ENCODE results near the gene UBTF.

The UBTF gene

DNA sequence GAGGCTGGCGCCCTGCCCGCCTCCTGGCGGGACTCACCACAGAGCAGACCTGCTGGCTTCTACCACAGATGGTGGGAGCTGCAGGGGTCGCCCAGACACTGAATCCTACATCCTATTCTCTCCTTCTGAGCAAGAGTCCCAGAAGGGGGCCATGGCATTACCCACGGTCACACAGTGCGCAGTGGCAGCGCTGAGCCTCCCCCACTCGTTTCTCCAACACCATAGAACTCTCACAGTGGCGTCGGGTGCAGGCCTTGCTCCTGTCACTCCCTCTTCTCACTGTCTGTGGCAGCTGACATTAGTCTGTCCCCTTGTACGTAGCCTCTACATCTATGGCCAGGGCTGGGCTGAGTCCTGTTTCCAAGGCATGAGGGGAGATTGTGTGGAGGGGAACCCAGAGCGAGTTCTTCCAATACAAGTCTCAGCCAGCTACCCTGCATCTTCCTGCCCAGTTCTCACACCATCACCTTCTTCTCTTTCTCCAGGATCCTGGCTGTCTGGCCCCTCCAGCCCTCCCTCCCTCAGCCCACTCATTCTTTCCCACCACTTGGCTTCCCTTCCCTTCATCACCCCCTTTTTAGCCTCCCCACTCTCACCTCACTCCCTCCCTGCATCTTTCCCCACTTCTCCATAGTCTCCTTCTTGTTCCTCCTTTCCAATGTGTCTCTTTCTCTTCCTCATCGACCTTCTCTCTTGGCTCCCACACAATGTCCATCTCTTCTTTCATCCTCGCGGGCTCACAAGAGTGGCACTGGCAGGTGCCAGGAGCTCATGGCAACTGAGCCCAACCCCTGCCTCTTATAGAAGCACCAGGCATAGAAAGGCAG is 5.9 kb downstream of the UBTF start:
- no peak for DNase-seq (ENCODE audit: low spot score in 2 of 2)
- Mint-ChIP-seq H3K4me3 (no peak overlapping the region), H3K36me3 (peaks cover 26% of the 10 kb centered on the region), H3K27ac (peak overlapping the region; percentile 87), H3K4me1 (peaks cover 47% of the 10 kb centered on the region), H3K9me3 (no peaks in the 10 kb centered on the region), H3K27me3 (no peaks in the 10 kb centered on the region)
- ATAC-seq (ENCODE audit: low read depth): no peak

- peaks cover 32% of the 10 kb centered on the region for H3K36me3 Mint-ChIP-seq
- no peaks in the 10 kb centered on the region for H3K27me3 Mint-ChIP-seq
- H3K27ac Mint-ChIP-seq: peak overlapping the region; percentile 87
- ATAC-seq (ENCODE audit: low read depth) (no peak), DNase-seq (ENCODE audit: low spot score in 2 of 2) (no peak)
- H3K4me1 Mint-ChIP-seq: peaks cover 52% of the 10 kb centered on the region
- H3K9me3 Mint-ChIP-seq: no peaks in the 10 kb centered on the region
- H3K4me3 Mint-ChIP-seq: no peak overlapping the region
Measured at GRCh38 chr17:44212507-44213402, 6.7 kb downstream of the UBTF start.

DNA sequence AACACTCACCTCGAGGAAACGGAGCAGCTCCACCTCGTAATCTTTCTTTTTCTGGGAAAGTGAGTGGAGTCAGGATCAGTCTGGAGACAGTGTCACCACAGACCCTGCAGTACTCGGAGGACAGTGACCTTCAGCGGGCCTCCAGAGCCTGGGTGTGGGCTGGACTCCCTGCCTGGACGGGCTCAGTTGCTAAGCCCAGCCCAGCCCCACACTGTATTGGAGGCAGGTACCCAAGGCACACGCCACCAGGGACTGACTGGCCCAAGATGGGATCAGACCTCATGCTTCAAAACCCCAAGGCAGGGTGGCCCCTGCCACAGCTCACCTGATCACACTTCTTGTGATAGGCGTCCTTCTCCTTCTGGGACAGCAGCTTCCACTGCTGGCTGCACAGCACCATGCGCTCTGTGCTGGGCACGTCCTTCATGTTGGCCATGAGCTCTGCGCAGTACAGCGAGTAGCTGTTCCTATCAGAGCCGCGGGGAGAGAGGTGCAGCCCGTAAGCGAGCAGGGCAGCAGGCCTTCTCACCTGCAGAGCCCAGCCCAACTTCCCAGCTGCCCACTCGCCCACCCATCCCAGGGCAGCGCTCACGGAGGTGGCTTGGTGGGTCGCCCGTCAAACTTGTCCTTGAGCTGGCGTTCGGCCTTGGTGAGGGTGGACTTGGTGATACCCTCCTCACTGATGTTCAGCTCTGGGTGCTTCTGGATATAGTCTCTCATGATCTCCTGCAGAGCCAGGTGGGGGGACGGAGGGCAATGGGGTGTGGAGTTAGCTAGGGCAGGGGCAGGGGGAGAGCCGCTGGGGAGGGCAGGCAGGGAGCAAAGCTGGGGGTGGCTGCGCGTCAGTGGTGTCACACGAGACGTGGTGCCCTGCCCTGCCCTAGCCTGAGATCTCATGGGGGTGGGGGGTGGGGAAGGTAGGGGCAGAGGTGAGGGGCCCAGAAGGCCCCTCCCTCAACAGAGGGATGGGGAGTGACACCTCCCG is 7.9 kb downstream of the UBTF start:
- peaks cover 44% of the 10 kb centered on the region for H3K4me1 Mint-ChIP-seq
- H3K27me3 Mint-ChIP-seq: no peaks in the 10 kb centered on the region
- peaks cover 35% of the 10 kb centered on the region for H3K36me3 Mint-ChIP-seq
- H3K4me3 Mint-ChIP-seq: no peak overlapping the region
- no peak overlapping the region for H3K27ac Mint-ChIP-seq
- DNase-seq (ENCODE audit: low spot score in 2 of 2) (no peak), ATAC-seq (ENCODE audit: low read depth) (no peak)
- H3K9me3 Mint-ChIP-seq: no peaks in the 10 kb centered on the region

- DNase-seq (ENCODE audit: low spot score in 2 of 2): peak; percentile 95 to 97
- Mint-ChIP-seq H3K9me3 (no peaks in the 10 kb centered on the region), H3K27ac (peak overlapping the region; percentile 83), H3K4me3 (peak overlapping the region; percentile 58), H3K4me1 (peaks cover 39% of the 10 kb centered on the region), H3K36me3 (peaks cover 31% of the 10 kb centered on the region), H3K27me3 (no peaks in the 10 kb centered on the region)
- peak; percentile 97 for ATAC-seq (ENCODE audit: low read depth)
Measured at GRCh38 chr17:44210342-44211192, 8.9 kb downstream of the UBTF start.

DNA sequence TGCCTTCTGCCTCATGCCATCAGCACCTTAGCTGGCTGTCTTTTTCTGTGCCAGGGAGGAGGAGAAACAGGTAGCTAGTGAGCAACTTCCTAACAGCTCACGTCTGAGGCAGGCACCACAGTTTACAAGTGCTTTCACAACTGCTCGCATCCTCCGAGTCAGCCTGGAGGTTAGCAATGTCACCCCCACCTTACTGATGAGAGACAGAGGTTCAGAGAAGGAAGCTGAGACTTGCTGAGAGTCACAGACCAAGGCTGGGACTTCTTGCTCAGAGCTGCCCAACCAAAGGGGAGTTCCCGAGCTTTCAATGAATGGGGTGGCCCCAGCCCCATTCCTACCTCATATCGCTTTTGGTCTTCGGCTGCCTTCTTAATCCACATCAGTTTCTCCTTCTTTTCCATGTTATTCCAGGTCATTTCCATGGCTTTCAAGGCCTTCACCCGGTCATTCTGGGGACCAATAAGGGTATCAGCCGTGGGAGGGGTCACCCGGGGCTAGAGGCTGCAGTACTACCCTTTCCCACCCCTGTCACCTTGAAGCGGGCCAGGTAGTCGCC is 9.6 kb downstream of the UBTF start:
- ATAC-seq (ENCODE audit: low read depth) (peak; percentile 28), DNase-seq (ENCODE audit: low spot score in 2 of 2) (no peak)
- Mint-ChIP-seq H3K4me3 (peak overlapping the region; percentile 58), H3K9me3 (no peaks in the 10 kb centered on the region), H3K4me1 (peaks cover 32% of the 10 kb centered on the region), H3K27ac (peak overlapping the region; percentile 83), H3K27me3 (no peaks in the 10 kb centered on the region), H3K36me3 (peaks cover 27% of the 10 kb centered on the region)

DNA sequence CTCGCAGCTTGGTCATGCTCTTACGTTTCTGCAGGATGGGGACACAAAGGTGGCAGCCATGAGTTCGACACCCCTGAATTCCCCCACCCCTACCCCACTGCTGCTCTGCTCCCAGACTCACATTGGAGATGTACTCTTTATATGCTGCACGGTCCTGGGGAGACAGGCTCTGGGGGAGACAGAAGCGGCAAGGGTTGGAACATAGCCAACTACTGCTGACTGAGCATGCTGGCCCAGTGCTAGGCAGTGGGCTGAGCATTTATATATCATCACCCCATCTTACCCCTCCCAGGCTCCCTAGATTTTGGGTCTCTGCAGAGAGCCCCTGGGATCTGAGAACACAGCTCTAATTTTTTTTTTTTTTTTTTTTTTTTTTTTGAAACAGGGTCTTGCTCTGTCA is 11.7 kb downstream of the UBTF start:
- ATAC-seq (ENCODE audit: low read depth): no peak
- Mint-ChIP-seq H3K9me3 (no peaks in the 10 kb centered on the region), H3K36me3 (peaks cover 18% of the 10 kb centered on the region), H3K4me3 (no peak overlapping the region), H3K4me1 (peaks cover 33% of the 10 kb centered on the region), H3K27ac (no peak overlapping the region), H3K27me3 (no peaks in the 10 kb centered on the region)
- DNase-seq (ENCODE audit: low spot score in 2 of 2): no peak

DNA sequence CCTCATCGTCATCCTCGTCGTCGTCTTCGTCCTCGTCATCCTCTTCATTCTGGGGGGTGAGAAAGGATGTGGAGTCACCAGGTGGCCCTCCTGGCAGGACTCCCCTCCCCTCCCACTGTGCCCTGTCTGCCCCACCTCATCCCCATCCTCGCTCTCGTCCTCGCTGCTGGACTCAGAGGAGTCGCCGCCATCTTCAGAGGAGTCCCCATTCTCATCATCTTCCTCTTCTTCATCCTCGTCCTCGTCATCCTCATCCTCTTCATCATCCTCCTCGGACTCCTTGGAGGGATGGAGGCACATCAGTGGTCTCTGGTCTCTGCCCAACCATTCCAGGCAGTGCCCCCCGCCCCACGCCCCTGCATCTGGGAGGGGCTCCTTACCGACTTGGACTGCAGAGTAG is 12.2 kb downstream of the UBTF start:
- Mint-ChIP-seq H3K27me3 (no peaks in the 10 kb centered on the region), H3K4me3 (no peak overlapping the region), H3K4me1 (peaks cover 34% of the 10 kb centered on the region), H3K9me3 (no peaks in the 10 kb centered on the region), H3K36me3 (peaks cover 18% of the 10 kb centered on the region), H3K27ac (no peak overlapping the region)
- no peak for ATAC-seq (ENCODE audit: low read depth)
- DNase-seq (ENCODE audit: low spot score in 2 of 2): no peak

DNA sequence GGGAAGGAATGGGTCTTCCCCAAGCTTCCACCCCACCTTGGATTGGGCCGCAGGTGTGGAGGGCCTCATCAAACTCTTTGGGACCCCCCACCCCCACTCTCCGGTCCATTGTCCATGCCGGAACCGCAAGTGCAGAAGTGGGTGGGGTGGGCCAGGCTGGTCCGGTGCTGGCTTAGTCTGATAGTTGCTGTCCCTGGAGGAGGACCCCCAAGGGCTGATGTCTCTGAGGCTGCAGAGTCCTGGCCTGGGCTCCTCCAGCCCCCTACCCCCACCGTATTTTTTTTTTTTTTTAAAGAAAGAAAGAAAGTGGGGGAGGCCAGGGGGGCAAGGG is 12.7 kb downstream of the UBTF start:
- Mint-ChIP-seq H3K36me3 (peaks cover 18% of the 10 kb centered on the region), H3K9me3 (no peaks in the 10 kb centered on the region), H3K4me1 (peaks cover 32% of the 10 kb centered on the region), H3K27me3 (no peaks in the 10 kb centered on the region), H3K27ac (no peak overlapping the region), H3K4me3 (no peak overlapping the region)
- ATAC-seq (ENCODE audit: low read depth): no peak
- DNase-seq (ENCODE audit: low spot score in 2 of 2): no peak

- ATAC-seq (ENCODE audit: low read depth) (no peak), DNase-seq (ENCODE audit: low spot score in 2 of 2) (no peak)
- no peaks in the 10 kb centered on the region for H3K27me3 Mint-ChIP-seq
- H3K4me3 Mint-ChIP-seq: no peak overlapping the region
- peaks cover 33% of the 10 kb centered on the region for H3K4me1 Mint-ChIP-seq
- H3K36me3 Mint-ChIP-seq: peaks cover 18% of the 10 kb centered on the region
- no peaks in the 10 kb centered on the region for H3K9me3 Mint-ChIP-seq
- H3K27ac Mint-ChIP-seq: no peak overlapping the region
Measured at GRCh38 chr17:44205962-44206824, 13.3 kb downstream of the UBTF start.

GRCh38 chr17:44204441-44204882 is 15.0 kb downstream of the UBTF start:
- H3K27ac Mint-ChIP-seq: no peak overlapping the region
- H3K4me3 Mint-ChIP-seq: no peak overlapping the region
- no peak for ATAC-seq (ENCODE audit: low read depth)
- DNase-seq (ENCODE audit: low spot score in 2 of 2): no peak
- no peaks in the 10 kb centered on the region for H3K9me3 Mint-ChIP-seq
- H3K36me3 Mint-ChIP-seq: peaks cover 14% of the 10 kb centered on the region
- no peaks in the 10 kb centered on the region for H3K27me3 Mint-ChIP-seq
- H3K4me1 Mint-ChIP-seq: peaks cover 36% of the 10 kb centered on the region

DNA sequence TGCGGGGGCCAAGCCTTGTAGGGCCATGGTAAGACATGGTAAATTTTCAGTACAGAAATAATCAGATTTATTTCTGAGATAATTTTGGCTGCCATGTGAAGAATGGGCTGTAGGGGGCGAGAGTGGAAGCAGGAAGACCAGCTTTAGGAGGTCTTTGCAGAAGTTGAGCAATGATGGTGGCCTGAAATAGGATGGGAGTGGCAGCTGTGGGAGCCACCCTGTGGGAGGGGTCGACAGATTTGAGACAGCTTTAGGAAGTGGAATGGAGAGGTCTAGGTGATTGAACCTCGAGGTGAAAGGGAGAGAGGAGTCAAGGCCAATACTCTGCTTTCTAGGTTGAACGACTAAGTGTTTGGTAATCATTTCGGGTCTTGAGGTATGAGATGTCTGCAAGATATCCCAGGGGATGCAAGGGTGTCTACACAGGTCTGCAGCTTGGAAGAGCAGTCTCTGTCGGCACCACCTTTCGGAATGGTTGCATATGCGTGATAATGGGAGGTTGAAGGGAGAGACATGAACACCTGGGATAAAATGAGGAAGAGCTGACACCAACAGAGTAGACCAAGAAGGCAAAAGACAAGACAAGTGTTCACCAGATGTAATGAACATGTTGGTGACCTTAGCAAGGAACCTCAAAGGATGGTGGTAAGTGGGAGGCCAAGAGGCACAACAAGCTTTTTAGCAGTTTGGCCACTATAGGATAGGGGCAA is 15.6 kb downstream of the UBTF start:
- no peaks in the 10 kb centered on the region for H3K27me3 Mint-ChIP-seq
- no peak overlapping the region for H3K4me3 Mint-ChIP-seq
- peak overlapping the region; percentile 12 for H3K27ac Mint-ChIP-seq
- no peak for ATAC-seq (ENCODE audit: low read depth)
- H3K36me3 Mint-ChIP-seq: peaks cover 14% of the 10 kb centered on the region
- peaks cover 36% of the 10 kb centered on the region for H3K4me1 Mint-ChIP-seq
- no peaks in the 10 kb centered on the region for H3K9me3 Mint-ChIP-seq
- DNase-seq (ENCODE audit: low spot score in 2 of 2): peak in 1 of 2 donors; percentile 55

Measured in memory B cell (primary cell).